A549 (cell line): ENCODE data around the gene SPDYE1. TPM values are rescaled to one million over a fixed set of nuclear protein-coding genes. Genes with fewer than 3 reads are reported as not detected.

Source experiments
- polyA plus RNA-seq, 4 experiments: library from polyadenylated mRNA; depleted of rRNA in 3 of 4; stranded (reverse); fragments of >200 nt; fragmentation: RNase III in 1 of 4; extraction: RNeasy Plus Mini Kit Qiagen cat#74134 plus additional on column Dnase treatment in 1 of 4; gene quantifications; 2 replicates in 3 of 4; 3 replicates in 1 of 4; pipeline ENCODE4 v1.2.3, GENCODE V29; 2011 to 2017

Gene SPDYE1
- polyA plus RNA-seq, 2 of the 4 experiments (the other 2 are of a cell fraction): not detected

Other genes starting within 250 kb of the SPDYE1 start
- 71.3 and 85.4 TPM in 2 replicates for gene BLVRA, start 239.2 kb upstream of the SPDYE1 start, polyA plus RNA-seq (2011; rRNA removed)
- 65.2 to 76.5 TPM (median 68.5 TPM) in 3 replicates for gene BLVRA, start 239.2 kb upstream of the SPDYE1 start, polyA plus RNA-seq (2017; fragmentation: RNase III; extraction: RNeasy Plus Mini Kit Qiagen cat#74134 plus additional on column Dnase treatment)
- gene MRPS24, start 128.4 kb upstream of the SPDYE1 start, polyA plus RNA-seq (2011; rRNA removed): 170 and 217 TPM in 2 replicates
- 219 to 232 TPM (median 226 TPM) in 3 replicates for gene MRPS24, start 128.4 kb upstream of the SPDYE1 start, polyA plus RNA-seq (2017; fragmentation: RNase III; extraction: RNeasy Plus Mini Kit Qiagen cat#74134 plus additional on column Dnase treatment)
- 20.2 and 26.8 TPM in 2 replicates for gene URGCP, start 91.3 kb upstream of the SPDYE1 start, polyA plus RNA-seq (2011; rRNA removed)
- 18.7 to 19.8 TPM (median 19.7 TPM) in 3 replicates for gene URGCP, start 91.3 kb upstream of the SPDYE1 start, polyA plus RNA-seq (2017; fragmentation: RNase III; extraction: RNeasy Plus Mini Kit Qiagen cat#74134 plus additional on column Dnase treatment)
- gene UBE2D4, start 71.5 kb upstream of the SPDYE1 start, polyA plus RNA-seq (2011; rRNA removed): 14.0 and 17.6 TPM in 2 replicates
- gene UBE2D4, start 71.5 kb upstream of the SPDYE1 start, polyA plus RNA-seq (2017; fragmentation: RNase III; extraction: RNeasy Plus Mini Kit Qiagen cat#74134 plus additional on column Dnase treatment): 7.9 to 9.0 TPM (median 8.4 TPM) in 3 replicates
- gene DBNL, start 46.8 kb downstream of the SPDYE1 start, polyA plus RNA-seq (2011; rRNA removed): 41.8 and 41.9 TPM in 2 replicates
- gene DBNL, start 46.8 kb downstream of the SPDYE1 start, polyA plus RNA-seq (2017; fragmentation: RNase III; extraction: RNeasy Plus Mini Kit Qiagen cat#74134 plus additional on column Dnase treatment): 85.0 to 95.9 TPM (median 95.0 TPM) in 3 replicates
- gene PGAM2, start 67.7 kb downstream of the SPDYE1 start, polyA plus RNA-seq (2011; rRNA removed): not detected in 2 replicates
- not detected in 3 replicates for gene PGAM2, start 67.7 kb downstream of the SPDYE1 start, polyA plus RNA-seq (2017; fragmentation: RNase III; extraction: RNeasy Plus Mini Kit Qiagen cat#74134 plus additional on column Dnase treatment)
- gene POLM, start 84.6 kb downstream of the SPDYE1 start, polyA plus RNA-seq (2011; rRNA removed): 4.6 and 6.4 TPM in 2 replicates
- 5.5 to 7.3 TPM (median 6.6 TPM) in 3 replicates for gene POLM, start 84.6 kb downstream of the SPDYE1 start, polyA plus RNA-seq (2017; fragmentation: RNase III; extraction: RNeasy Plus Mini Kit Qiagen cat#74134 plus additional on column Dnase treatment)
- not detected in 2 replicates for gene AEBP1, start 106.4 kb downstream of the SPDYE1 start, polyA plus RNA-seq (2011; rRNA removed)
- gene AEBP1, start 106.4 kb downstream of the SPDYE1 start, polyA plus RNA-seq (2017; fragmentation: RNase III; extraction: RNeasy Plus Mini Kit Qiagen cat#74134 plus additional on column Dnase treatment): not detected in 3 replicates
- 126 and 132 TPM in 2 replicates for gene POLD2, start 125.7 kb downstream of the SPDYE1 start, polyA plus RNA-seq (2011; rRNA removed)
- gene POLD2, start 125.7 kb downstream of the SPDYE1 start, polyA plus RNA-seq (2017; fragmentation: RNase III; extraction: RNeasy Plus Mini Kit Qiagen cat#74134 plus additional on column Dnase treatment): 138 TPM in 3 replicates
- not detected in 2 replicates for gene MYL7, start 143.4 kb downstream of the SPDYE1 start, polyA plus RNA-seq (2011; rRNA removed)
- gene MYL7, start 143.4 kb downstream of the SPDYE1 start, polyA plus RNA-seq (2017; fragmentation: RNase III; extraction: RNeasy Plus Mini Kit Qiagen cat#74134 plus additional on column Dnase treatment): not detected in 3 replicates
- gene GCK, start 191.5 kb downstream of the SPDYE1 start, polyA plus RNA-seq (2011; rRNA removed): not detected in 2 replicates
- 0.12 TPM in 1 of 3 replicates, not detected in the others for gene GCK, start 191.5 kb downstream of the SPDYE1 start, polyA plus RNA-seq (2017; fragmentation: RNase III; extraction: RNeasy Plus Mini Kit Qiagen cat#74134 plus additional on column Dnase treatment)
- 113 and 142 TPM in 2 replicates for gene YKT6, start 203.1 kb downstream of the SPDYE1 start, polyA plus RNA-seq (2011; rRNA removed)
- 130 to 133 TPM (median 130 TPM) in 3 replicates for gene YKT6, start 203.1 kb downstream of the SPDYE1 start, polyA plus RNA-seq (2017; fragmentation: RNase III; extraction: RNeasy Plus Mini Kit Qiagen cat#74134 plus additional on column Dnase treatment)